ENCODE data around the gene ARSA. TPM values are rescaled to one million over a fixed set of nuclear protein-coding genes. Genes with fewer than 3 reads are reported as not detected.

ARSA gene
- total and polyA plus RNA-seq, 11 donors = 16.7 to 40.5 (median 26.1) TPM

DNA sequence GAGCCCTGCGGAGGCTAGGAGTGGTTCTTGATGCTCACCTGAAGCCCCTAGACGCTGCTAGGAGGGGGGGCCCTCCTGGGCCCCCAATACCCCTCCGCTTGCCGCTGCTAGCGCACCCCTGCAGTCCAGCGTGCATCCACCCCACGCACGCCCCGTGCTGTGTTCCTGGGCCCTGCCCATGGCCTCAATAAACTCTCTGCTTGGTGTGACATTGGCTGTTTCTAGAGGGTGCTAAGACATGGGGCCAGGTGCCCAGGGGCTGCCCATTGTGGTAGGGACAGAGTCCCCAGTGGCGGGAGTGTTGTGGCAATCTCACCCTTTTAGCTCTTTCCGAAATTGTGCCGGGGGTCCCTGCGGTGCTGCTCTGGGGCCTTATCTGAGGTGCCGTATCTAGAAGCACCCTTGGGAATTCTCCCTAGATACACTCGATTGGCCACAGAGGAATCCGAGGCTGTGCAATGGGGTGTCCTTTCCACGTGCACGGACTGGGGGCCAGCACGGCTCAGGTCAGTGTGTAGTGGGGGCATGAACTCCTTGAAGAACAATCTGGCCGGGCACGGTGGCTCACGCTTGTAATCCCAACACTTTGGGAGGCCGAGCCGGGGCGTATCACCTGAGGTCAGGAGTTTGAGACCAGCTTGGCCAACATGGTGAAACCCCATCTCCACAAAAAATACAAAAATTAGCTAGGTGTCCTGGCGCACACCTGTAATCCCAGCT is 16.5 kb downstream of the ARSA start:
- intact Hi-C loops (cut with DNase I) = loop anchor here in 2 of 10 donors (5.0 to 10.0 kb wide), 4 partner anchors 64 to 367 kb away; partner anchors contain the start of genes KLHDC7B (in 2 of the 2) and TUBGCP6 (in 1 of the 2)
- H3K27me3 ChIP-seq = peaks cover 0 to 13% (median 0%) of the 10 kb centered on the region in 9 donors
- H3K9me3 ChIP-seq = no peaks in the 10 kb centered on the region
- H3K4me1 ChIP-seq = peaks cover 0 to 6% (median 0%) of the 10 kb centered on the region in 12 donors
- H3K36me3 ChIP-seq = no peaks in the 10 kb centered on the region
- no peak overlapping the region for H3K4me3 ChIP-seq
- TF ChIP-seq POLR2A (IDR thresholded peaks at IDR 0.05) = no peak
- TF ChIP-seq, protein P1, sequence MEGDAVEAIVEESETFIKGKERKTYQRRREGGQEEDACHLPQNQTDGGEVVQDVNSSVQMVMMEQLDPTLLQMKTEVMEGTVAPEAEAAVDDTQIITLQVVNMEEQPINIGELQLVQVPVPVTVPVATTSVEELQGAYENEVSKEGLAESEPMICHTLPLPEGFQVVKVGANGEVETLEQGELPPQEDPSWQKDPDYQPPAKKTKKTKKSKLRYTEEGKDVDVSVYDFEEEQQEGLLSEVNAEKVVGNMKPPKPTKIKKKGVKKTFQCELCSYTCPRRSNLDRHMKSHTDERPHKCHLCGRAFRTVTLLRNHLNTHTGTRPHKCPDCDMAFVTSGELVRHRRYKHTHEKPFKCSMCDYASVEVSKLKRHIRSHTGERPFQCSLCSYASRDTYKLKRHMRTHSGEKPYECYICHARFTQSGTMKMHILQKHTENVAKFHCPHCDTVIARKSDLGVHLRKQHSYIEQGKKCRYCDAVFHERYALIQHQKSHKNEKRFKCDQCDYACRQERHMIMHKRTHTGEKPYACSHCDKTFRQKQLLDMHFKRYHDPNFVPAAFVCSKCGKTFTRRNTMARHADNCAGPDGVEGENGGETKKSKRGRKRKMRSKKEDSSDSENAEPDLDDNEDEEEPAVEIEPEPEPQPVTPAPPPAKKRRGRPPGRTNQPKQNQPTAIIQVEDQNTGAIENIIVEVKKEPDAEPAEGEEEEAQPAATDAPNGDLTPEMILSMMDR (IDR thresholded peaks at IDR 0.05) = no peak
- ATAC-seq (no peak), DNase-seq (no peak)
- 87 to 90% (median 89%) methylated on average over 26 of the region's 26 CpGs for WGBS, 4 donors
- no peak overlapping the region for H3K27ac ChIP-seq

DNA sequence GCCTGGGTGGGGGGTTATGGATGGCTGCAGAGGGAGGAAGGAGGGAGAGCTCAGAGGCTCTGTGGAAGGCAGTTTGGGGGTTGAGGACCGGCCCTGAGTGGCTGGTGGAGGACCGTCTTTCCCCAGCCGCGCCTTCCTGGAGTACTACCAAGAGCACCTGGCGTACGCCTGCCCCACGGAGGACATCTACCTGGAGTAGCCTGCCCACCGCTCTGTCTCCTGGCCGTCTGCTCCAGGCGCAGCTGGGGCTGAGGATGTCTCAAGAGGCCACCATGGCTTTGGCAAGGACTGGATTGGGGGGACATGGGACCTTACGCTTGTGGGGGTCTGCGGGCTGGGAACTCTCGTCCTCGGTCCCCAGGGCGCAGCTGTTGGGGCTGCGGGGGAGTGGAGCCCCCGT is 17.4 kb downstream of the ARSA start:
- Histone ChIP-seq H3K4me3 (no peak overlapping the region), H3K9me3 (no peaks in the 10 kb centered on the region), H3K4me1 (peaks cover 0 to 6% (median 0%) of the 10 kb centered on the region in 12 donors), H3K27me3 (peaks cover 0 to 22% (median 6%) of the 10 kb centered on the region in 9 donors), H3K36me3 (no peaks in the 10 kb centered on the region), H3K27ac (no peak overlapping the region)
- intact Hi-C loops (cut with DNase I) = loop anchor here in 2 of 10 donors (5.0 to 10.0 kb wide), 4 partner anchors 63 to 366 kb away; partner anchors contain the start of genes KLHDC7B (in 2 of the 2) and TUBGCP6 (in 1 of the 2)
- 90 to 92% (median 91%) methylated on average over 15 to 17 of the region's 17 CpGs for WGBS, 4 donors
- DNase-seq (no peak), ATAC-seq (no peak)
- TF ChIP-seq, protein P1 (IDR thresholded peaks at IDR 0.05) = no peak
- TF ChIP-seq POLR2A (IDR thresholded peaks at IDR 0.05) = no peak

GRCh38 chr22:50610041-50610451 is 17.9 kb downstream of the ARSA start:
- TF ChIP-seq, protein P1 (IDR thresholded peaks at IDR 0.05) = no peak
- TF ChIP-seq POLR2A (IDR thresholded peaks at IDR 0.05) = no peak
- no peaks in the 10 kb centered on the region for H3K36me3 ChIP-seq
- H3K27me3 ChIP-seq = peaks cover 0 to 28% (median 11%) of the 10 kb centered on the region in 9 donors
- no peak overlapping the region for H3K4me3 ChIP-seq
- H3K9me3 ChIP-seq = no peaks in the 10 kb centered on the region
- 82 to 87% (median 85%) methylated on average over 11 of the region's 11 CpGs for WGBS, 4 donors
- peaks cover 0 to 6% (median 0%) of the 10 kb centered on the region in 12 donors for H3K4me1 ChIP-seq
- DNase-seq = no peak
- intact Hi-C loops (cut with DNase I) = loop anchor here in 2 of 10 donors (5.0 to 10.0 kb wide), 4 partner anchors 63 to 365 kb away; partner anchors contain the start of genes KLHDC7B (in 2 of the 2) and TUBGCP6 (in 1 of the 2)
- no peak for ATAC-seq
- no peak overlapping the region for H3K27ac ChIP-seq

GRCh38 chr22:50609599-50609998 is 18.4 kb downstream of the ARSA start:
- intact Hi-C loops (cut with DNase I) = no loop called here
- peaks cover 0 to 6% (median 0%) of the 10 kb centered on the region in 12 donors for H3K4me1 ChIP-seq
- no peak overlapping the region for H3K27ac ChIP-seq
- no peak for DNase-seq
- WGBS, 4 donors = 81 to 90% (median 86%) methylated on average over 6 to 12 of the region's 12 CpGs
- TF ChIP-seq, protein P1 (IDR thresholded peaks at IDR 0.05) = no peak
- no peak for TF ChIP-seq POLR2A (IDR thresholded peaks at IDR 0.05)
- ATAC-seq = no peak
- H3K36me3 ChIP-seq = no peaks in the 10 kb centered on the region
- peaks cover 0 to 32% (median 15%) of the 10 kb centered on the region in 9 donors for H3K27me3 ChIP-seq
- no peak overlapping the region for H3K4me3 ChIP-seq
- H3K9me3 ChIP-seq = no peaks in the 10 kb centered on the region

Measured in heart left ventricle (tissue), 16 donors.